ENCODE results near the gene PNRC2.

Gene PNRC2, protein sequence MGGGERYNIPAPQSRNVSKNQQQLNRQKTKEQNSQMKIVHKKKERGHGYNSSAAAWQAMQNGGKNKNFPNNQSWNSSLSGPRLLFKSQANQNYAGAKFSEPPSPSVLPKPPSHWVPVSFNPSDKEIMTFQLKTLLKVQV

DNA sequence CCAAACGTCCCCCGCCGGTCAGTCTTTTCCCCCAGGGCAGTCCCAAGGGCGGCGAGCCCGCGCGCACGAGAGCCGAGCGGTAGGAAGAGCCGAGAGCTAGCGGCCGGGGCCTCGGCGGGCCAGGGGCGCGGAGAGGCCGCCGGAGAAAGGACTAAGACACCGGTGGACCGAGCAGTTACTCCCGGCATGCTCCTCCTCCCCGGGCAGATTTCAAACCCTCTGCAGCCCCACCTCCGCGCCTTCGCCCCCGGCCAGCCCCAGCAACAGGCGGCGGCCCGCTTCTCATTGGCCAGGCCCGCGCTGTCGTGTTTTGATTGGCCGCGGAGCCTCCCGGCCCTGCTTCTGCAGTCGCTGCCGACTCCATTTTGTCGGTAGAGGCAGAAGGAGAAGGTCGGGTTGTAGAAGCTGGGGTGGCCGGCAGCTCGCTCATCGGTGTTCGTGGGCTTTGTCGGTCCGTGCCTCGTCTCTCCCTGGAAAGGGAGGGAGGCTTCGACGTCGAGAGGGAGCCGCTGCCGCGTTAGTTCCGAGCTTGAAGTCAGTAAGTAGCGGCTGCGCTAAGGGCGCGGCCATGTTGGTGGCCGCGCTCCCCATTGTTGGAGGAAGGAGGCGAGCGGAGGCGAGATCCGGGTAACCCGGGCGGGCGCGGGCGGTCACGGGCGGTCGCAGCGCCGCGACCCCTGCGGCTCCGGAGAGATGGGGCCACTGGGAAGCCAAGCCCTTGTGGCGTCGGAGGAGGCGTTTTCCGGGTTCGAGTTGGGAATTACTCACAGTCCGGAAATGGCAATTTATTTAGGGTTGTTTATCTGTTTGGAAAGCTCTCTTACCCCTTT lies at the start of gene PNRC2:
PNRC2 (plus strand) TSS at position 368 of the 830 bp plus-strand sequence. CDS start 1,630 bp downstream, outside the sequence.
- DNase-seq, result peak; percentile 81

DNA sequence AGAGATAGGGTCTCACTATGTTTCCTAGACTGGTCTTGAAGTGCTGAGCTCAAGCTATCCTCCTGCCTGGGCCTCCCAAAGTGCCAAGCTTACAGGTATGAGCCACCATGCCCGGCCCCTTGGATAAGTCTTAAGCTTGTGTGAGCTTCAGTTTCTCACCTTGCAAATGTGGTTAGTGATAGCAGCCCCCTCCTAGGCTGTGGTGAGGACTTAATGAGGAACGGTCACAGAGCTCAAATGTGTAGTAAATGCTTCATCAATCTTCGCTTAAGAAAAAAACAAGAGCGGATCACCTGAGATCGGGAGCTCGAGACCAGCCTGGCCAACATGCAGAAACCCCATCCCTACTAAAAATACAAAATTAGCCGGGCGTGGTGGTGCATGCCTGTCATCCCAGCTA lies 49.5 kb upstream of the PNRC2 start:
- no peak for DNase-seq

GRCh38 chr1:23910553-23911246 lies 48.9 kb upstream of the PNRC2 start:
- DNase-seq, result no peak

GRCh38 chr1:23911921-23912320 lies 47.7 kb upstream of the PNRC2 start:
- no peak for DNase-seq

- DNase-seq, result no peak
Observed at GRCh38 chr1:23913212-23913880, 46.3 kb upstream of the PNRC2 start, which contains the start of gene CNR2. TSS of gene CNR2 (minus strand) at chr1:23913362. CDS start at chr1:23875617, 37,745 bp downstream.

DNA sequence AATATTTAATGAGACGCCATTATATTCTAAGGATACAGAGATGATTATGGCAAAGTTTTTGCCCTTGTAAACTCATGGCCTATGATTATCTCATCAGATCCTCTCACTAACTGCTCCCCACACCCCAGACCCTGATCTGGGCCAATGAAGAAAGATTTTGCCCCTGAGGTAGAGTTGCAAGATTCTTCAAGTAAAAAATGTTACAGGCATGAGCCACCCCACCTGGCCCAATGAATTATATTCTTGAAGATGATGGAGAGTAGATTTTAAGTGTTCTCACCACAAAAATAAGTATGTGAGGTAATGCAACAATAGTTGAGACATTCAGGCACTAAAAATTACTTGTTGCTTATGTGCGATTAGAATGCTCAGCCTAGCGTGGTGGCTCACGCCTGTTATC lies 44.7 kb upstream of the PNRC2 start:
- no peak for DNase-seq

DNA sequence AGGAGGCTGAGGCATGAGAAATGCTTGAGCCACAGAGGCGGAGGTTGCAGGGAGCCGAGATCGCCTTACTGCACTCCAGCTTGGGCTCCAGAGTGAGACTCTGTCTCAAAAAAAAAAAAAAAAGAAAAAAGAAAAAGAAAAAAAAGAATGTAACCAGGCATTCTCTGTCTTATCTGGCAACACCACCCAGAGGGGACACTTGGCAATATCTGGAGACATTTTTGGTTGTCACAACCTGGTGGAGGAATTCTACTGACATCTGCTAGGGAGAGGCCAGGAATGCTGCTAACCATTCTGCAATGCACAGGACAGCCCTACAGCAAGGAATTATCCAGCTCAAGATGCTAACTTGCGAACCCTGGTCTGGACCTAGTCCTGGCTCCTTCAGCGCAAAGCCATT lies 44.2 kb upstream of the PNRC2 start:
- no peak for DNase-seq

GRCh38 chr1:23916209-23917131 lies 43.2 kb upstream of the PNRC2 start:
- no peak for DNase-seq

DNA sequence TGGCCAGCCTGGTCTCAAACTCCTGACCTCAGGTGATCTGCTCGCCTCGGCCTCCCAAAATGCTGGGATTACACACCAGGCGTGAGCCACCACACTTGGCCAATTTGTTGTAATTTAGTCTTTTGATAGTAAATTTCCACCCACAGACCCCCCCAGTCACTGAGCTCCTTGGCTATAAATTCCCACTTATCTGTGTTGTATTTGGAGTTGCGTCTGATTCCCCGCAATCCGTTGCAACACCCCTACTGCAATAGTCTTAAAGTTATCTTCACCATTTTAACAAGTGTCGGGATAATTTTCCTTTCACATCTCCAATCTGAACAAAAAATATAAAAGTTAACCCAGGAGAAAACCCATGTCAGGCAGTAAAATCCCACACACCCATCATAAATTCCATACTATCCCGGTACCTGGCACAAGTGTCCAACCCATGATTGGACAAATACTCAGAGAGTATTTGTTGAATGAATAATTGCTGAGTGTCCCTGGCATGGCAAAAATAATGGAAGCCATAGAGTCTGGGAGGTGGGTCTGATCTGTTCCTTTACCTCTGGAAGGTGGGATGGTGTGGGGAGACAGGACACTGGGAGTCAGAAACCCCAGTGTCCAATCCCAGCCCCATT lies 37.2 kb upstream of the PNRC2 start:
- no peak for DNase-seq

- no peak for DNase-seq
Observed at GRCh38 chr1:23923592-23924499, 35.8 kb upstream of the PNRC2 start.

DNA sequence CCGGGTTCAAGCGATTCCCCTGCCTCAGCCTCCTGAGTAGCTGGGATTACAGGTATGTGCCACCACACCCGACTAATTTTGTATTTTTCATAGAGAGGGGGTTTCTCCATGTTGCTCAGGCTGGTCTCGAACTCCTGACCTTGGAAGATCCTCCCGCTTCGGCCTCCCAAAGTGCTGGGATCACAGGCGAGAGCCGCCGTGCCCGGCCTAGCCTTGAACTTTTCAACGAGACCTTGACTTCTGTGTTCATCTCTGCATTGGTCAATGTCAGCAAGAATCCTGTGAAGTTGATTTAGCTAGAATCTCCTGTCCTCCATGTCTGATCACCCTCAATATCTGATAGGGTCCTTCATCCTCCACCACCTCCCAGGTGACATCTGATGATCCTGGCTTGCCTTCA lies 35.0 kb upstream of the PNRC2 start:
- DNase-seq, result no peak

- DNase-seq, result no peak
Observed at GRCh38 chr1:23925279-23925678, 34.3 kb upstream of the PNRC2 start.

DNA sequence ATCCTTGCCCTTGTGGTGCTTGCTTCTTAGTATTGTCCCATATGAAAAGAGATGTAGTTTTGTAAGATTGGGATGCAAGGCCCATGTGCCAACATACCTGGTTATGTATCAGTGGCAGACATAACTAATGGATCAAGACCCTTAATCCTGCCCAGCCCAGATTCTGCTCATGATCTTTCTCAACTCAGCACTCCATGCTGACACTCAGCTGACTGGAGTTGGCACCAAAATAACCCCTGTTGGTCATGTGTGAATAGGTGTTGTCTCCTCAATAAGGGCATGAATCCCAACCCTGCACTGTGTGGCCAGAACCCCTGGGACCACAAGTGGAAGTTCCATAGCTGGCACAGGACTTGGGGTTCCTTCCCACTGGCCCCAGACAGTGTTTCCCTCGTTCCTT lies 32.5 kb upstream of the PNRC2 start:
- no peak for DNase-seq

GRCh38 chr1:23928789-23929188 lies 30.8 kb upstream of the PNRC2 start:
- no peak for DNase-seq

DNA sequence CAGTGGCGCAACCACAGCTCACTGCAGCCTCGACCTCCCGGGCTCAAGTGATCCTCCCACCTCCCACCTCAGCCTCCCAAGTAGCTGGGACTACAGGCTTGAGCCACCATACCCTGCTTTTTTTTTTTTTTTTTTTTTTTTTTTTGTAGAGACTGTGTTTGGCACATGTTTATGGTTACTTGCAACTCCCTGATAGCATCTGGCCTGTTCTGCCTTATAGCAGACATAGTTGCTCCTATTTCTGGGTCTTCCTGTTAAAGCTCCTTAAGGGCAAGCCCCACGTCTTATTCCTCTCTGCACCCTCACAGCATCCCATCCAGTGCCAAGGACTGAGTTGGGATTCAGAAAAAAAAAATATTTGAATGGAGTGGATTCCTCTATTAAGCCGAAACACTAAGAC lies 29.4 kb upstream of the PNRC2 start:
- DNase-seq, result no peak

- no peak for DNase-seq
Observed at GRCh38 chr1:23930861-23931490, 28.7 kb upstream of the PNRC2 start.

DNA sequence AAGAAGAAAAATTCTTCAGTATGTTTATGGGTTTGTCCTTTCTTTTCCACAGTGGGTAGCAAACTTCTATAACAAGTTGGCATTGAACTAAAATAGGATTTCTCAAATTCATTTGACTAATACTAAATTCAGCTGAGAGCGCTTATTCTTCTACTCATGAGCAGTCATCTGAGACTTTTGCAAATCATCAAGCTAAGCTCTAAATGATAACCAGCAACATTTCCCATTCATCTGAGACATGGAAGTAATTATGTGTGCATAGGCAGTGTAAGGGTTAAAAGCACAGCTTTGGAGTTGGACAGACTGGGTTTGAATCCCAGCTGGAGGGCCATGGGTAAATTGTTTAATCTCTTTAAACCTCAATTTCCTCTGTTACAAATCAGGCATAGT lies 28.1 kb upstream of the PNRC2 start:
- no peak for DNase-seq

- no peak for DNase-seq
Observed at GRCh38 chr1:23936481-23937176, 23.0 kb upstream of the PNRC2 start.

DNA sequence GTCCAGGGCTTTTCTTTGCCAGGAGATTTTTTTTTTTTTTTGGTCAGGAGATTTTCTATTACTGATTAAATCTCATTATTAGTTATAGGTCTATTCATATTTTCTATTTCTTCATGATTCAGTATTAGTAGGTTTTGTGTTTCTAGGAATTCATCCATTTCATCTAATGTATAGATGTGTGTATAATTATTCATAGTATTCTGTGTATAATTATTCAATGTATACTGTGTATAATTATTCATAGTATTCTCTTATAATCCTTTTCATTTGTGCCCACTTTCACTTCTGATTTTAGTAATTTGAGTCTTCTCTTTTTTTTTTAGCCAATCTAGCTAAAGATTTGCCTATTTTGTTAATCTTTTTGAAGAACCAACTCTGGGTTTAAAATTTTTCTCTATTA lies 12.3 kb upstream of the PNRC2 start:
- DNase-seq, result no peak

DNA sequence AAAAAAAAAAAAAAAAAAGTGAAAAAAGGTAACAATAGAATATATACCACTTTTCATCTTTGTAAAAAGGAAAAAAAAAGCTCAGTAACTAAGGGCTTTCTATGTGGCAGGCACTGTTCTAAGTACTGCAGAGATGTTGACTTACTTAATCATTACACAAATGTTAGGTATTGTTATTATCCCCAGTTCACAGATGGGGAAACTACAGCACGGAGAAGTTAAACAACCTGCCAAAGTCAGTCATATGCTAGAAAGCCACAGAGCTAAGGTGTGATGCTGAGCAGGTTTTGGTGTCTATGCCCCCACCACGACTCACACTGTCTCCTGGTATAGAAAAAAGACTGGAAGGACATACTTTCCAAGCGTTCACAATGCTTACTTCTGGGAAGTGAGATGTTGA lies 6.6 kb upstream of the PNRC2 start:
- no peak for DNase-seq

Measured in NCI-H1417 treated with DMSO at 0.1 percent for 48 hours (cell line).